IPS DF 4.7 (cell line): ENCODE data around the gene NUTM2D.
"Not testable (repeated sequence)": the region's sequence is repeated elsewhere in the genome, so short reads cannot be mapped to it uniquely, and the experiment has no call there.

Experiments
- DNase-seq: peaks from one replicate; pipeline ENCODE4 v3.0.0-alpha.2; 2013; ENCODE audit warnings: low spot score; ENCODE audit errors: extremely low read depth

NUTM2D gene

DNA sequence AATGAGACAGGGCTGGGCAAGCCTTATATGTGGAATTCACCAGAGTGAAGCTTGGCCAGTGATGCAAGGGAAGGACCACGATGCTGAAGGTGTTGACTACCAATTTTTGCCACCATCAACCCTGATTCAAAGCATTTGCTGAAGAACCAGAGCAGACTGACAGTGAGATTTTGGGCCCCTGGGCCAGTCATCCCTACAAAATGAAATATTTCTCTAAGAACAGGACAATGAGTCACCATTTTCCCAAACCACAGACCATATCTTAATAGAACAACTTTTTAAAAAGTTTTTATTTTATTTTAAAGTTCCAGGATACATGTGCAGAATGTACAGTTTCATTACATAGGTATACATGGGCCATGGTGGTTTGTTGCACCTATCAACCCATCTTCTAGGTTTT lies 16.5 kb downstream of the NUTM2D start:
- not testable (repeated sequence) for DNase-seq

DNA sequence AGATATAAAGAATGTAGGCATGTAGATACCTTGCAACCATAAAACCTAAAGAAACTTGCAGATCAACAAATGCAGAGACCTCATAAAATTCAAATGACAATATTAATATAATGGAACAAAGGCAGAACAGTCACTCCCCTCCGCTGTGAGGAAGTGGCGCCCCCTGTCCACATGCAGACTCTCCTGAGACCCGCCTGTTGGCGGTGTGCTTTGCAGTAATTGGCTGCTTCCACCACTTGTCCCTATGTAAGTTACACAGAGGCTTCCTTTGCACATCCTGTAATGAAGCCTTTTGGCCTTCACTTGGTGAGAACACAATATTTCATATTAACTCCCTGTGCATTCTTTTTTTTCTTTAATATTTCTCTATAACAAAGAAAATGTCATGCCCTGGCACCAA lies 21.6 kb downstream of the NUTM2D start:
- DNase-seq: not testable (repeated sequence)

DNA sequence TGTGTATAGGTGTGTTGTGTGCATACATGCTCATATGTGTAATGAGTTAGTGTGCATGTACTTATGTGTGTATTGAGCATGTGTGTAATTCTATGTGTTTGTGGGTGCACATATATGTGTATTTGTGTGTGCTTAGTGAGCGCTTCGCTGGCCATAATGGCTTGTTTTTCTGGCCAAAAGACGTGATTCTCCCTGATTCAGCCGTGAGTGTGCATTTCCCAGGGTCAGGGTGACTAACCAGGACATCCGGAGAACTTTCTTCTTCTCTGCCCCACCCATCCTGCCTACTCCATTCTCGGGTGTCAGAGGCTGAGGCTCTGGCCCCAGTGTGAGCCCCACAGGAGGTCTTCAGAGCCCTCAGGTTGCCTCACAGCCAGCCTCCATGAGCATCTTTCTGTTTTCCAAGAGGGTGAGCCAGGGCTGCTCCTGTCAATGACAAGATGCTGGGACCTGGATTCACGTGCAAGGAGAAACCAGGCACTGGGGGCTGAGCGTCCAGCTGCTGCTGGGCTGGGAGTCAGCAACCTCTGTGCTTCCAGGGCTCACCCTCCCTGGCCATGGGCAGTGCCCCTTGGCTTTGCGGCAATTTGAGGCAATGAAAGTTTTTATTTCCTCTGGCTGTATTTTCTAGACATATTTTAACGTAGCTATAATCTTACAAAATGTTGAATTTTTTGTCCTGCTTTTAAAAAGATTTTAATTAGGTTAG lies 25.8 kb downstream of the NUTM2D start:
- not testable (repeated sequence) for DNase-seq

DNA sequence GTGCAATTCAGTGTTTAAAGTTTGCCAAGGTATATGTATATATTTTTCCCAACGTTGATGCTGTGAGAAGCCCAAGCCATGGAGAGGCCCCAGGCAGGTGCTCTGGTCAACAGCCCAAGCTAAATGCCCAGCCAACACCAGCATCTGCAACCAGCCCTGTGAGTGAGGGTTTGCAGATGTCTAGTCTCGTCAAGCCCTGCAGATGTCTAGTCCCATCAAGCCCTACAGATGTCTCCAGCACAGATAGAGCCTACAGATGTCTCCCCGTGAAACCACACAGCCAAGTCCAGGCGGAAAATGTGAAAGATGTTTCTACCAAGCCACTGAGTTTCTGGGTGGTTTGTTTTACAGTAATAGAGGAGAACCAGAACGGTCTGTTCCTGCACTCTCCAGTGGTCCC lies 26.7 kb downstream of the NUTM2D start:
- not testable (repeated sequence) for DNase-seq

DNA sequence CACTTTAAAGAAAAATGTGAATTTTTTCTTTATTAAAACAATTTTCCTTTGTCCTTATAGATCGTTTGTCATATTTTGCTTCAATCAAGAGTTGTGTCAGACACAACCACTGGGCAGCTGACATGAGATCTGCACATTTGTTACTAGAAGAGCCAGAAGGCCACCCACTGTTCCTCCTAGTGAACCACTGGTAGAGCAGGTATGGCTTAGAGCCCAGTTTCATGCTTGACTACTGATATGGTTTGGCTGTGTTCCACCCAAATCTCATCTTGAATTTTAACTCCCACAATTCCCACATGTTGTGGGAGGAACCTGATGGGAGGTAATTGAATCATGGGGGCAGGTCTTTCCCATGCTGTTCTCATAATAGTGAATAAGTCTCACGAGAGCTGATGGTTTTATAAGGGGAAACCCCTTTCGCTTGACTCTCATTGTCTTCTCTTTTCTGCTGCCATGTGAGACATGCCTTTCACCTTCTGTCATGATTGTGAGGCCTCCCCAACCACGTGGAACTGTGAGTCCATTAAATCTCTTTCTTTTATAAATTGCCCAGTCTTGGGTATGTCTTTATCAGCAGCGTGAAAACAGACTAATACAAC lies 28.3 kb downstream of the NUTM2D start:
- DNase-seq: not testable (repeated sequence)

DNA sequence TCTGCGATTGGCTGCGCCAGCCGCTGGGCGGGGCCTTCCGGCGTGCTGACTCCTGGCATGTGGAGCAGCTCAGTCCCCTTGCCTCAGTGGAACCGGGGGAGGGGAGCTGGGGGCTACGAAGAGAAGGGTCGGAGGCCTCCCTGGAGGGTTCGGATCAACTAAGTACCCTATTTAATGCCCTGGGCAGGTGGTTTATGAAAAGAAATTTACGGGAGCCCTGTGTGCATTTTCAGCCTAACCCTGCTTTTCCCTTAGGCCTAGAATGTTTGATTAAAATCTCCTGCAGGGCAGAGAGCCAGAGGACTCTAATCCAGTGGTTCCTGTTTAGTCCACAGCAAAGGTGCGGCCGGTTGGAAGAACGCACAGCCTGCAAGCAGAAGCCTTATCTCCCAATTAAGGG lies 33.8 kb downstream of the NUTM2D start:
- DNase-seq: not testable (repeated sequence)

DNA sequence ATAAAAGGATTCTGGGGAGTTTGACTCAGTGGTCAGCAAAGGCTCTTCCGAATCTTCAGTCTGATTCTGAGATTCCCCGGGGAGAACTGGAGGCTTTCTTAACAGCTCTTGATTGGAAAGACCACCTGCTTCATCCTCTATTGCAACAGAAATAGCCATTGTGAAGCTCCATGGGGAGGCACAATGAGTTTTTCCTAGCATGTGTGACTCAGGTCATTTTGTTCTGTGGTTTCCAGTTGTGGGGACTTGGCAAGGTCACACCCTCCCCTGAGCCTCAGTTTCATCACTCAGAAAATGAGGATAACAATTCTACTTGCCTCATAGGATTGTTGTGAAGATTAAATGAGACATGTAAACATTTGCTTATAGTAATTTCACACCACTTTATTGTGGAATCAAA lies 38.7 kb downstream of the NUTM2D start:
- not testable (repeated sequence) for DNase-seq

DNA sequence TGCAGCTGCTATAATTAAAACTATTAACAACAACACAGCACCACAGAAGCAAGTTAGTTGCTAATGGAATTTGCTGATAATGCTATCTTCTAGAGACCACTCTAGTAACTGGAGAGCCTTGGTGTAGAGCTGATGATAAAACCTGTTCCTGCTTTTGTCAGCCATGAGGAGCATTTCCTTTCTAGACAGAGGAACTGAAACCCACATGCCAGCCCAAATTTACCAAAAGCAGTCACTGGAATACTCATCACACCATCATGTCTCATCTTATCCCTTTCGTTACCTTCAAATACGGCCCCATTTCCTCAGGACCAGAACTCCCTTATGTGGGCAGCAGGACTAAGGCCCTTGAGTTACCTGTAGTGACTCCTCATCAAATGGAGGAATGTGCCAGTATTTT lies 40.9 kb downstream of the NUTM2D start:
- DNase-seq: not testable (repeated sequence)

DNA sequence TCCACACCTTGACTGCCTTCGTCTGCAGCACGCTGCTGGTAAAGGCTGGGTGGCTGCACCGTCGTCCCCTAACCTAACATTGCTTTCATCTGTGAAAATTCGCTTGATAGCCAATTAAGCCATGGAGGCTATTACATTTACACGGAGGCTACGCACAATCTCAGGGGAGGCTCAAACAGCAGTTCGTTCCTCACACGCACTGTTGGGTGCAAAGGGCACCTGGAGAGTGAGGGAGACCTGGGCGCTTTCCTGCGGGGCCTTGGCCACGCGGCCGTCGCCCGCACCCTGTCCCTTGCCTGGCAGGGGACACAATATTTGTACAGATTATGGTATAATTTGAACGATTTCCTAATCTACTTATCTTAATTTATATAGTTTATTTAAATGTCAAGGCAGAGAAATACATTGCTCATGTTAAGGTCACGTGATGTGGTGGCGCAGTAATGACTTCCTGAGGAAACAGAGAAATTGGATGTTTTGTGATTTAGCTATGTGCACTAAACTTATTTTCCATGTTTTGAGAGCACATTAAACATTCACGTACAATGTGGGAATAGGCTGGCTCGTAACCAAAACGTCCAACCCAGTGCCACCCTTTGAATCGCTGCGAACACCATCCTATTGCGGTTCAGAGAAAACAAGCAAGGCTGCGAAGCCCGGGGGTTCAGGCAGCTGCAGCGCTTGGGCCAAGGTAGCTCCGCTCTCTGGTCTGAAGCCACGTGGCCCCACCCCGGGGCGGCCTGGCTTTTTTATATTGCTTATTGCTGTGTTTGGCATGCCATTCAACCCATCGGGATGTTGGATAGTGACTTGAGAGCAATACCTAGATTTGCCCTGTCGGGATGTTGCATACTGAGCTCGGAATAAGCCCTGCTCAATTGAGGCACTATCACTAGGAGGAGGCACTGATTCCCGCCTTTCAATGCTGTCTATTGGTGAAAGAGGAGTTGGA lies 50.2 kb downstream of the NUTM2D start:
- not testable (repeated sequence) for DNase-seq

DNA sequence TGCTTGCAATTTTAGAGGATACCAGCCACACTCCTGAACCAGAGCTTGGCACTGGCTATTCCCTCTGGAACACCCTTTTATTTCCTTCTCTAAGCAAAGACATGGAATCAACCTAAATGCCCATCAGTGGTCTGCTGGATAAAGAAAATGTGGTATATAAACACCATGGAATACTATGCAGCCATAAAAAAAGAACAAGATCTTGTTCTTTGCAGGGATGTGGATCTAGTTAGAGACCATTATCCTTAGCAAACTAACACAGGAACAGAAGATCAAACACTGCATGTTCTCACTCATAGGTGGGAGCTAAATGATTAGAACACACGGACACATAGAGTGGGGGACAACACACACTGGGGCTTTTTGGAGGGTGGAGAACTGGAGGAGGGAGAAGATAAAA lies 56.4 kb downstream of the NUTM2D start:
- DNase-seq: not testable (repeated sequence)
